ENCODE results near the gene ITGB1BP2.
"Not testable (repeated sequence)": the region's sequence is repeated elsewhere in the genome, so short reads cannot be mapped to it uniquely, and the experiment has no call there.

The ITGB1BP2 gene

GRCh38 chrX:71296806-71297205 is 4.7 kb upstream of the ITGB1BP2 start:
- TF ChIP-seq CTCF (conservative IDR thresholded peaks at IDR 0.05): no peak
- no peak overlapping the region for H3K27ac ChIP-seq

- no peak overlapping the region for H3K27ac ChIP-seq
- no peak for TF ChIP-seq CTCF (conservative IDR thresholded peaks at IDR 0.05)
Observed at GRCh38 chrX:71298119-71298518, 3.4 kb upstream of the ITGB1BP2 start.

GRCh38 chrX:71300064-71300463 is 1.5 kb upstream of the ITGB1BP2 start:
- not testable (repeated sequence) for H3K27ac ChIP-seq

GRCh38 chrX:71300495-71300894 is 1.1 kb upstream of the ITGB1BP2 start:
- not testable (repeated sequence) for H3K27ac ChIP-seq

- no peak overlapping the region for H3K27ac ChIP-seq
- no peak for TF ChIP-seq CTCF (conservative IDR thresholded peaks at IDR 0.05)
Observed at GRCh38 chrX:71302461-71303213, 1.1 kb downstream of the ITGB1BP2 start.

GRCh38 chrX:71304561-71304960 is 3.0 kb downstream of the ITGB1BP2 start:
- no peak for TF ChIP-seq CTCF (conservative IDR thresholded peaks at IDR 0.05)

GRCh38 chrX:71315917-71316316 is 14.4 kb downstream of the ITGB1BP2 start:
- H3K27ac ChIP-seq: no peak overlapping the region
- no peak for TF ChIP-seq CTCF (conservative IDR thresholded peaks at IDR 0.05)

More at GRCh38 chrX:71304561-71304960, 3.0 kb downstream of the ITGB1BP2 start:
- no peak overlapping the region for H3K27ac ChIP-seq

- not testable (repeated sequence) for H3K27ac ChIP-seq
Observed at GRCh38 chrX:71316959-71317358, 15.4 kb downstream of the ITGB1BP2 start.

- H3K27ac ChIP-seq: no peak overlapping the region
- TF ChIP-seq CTCF (conservative IDR thresholded peaks at IDR 0.05): no peak
Observed at GRCh38 chrX:71320126-71320525, 18.6 kb downstream of the ITGB1BP2 start.
